HG03575 (cell line): Measurements from ENCODE around the gene PTPRG.

Experiments used
- ATAC-seq: cut with Tn5 transposase; IDR thresholded peaks from one replicate; pipeline ENCODE4 v1.9.1; 2021; ENCODE audit not compliant: unreplicated experiment, insufficient number of reproducible peaks, low FRiP score; ENCODE audit errors: extremely low read depth

The PTPRG gene

GRCh38 chr3:62178032-62178431 lies 616.7 kb downstream of the PTPRG start:
- no peak for ATAC-seq

GRCh38 chr3:62178739-62179600 lies 617.6 kb downstream of the PTPRG start:
- no peak for ATAC-seq

GRCh38 chr3:62180514-62180913 lies 619.1 kb downstream of the PTPRG start:
- no peak for ATAC-seq

GRCh38 chr3:62183087-62183486 lies 621.7 kb downstream of the PTPRG start:
- ATAC-seq, result no peak

- no peak for ATAC-seq
Observed at GRCh38 chr3:62183969-62184368, 622.6 kb downstream of the PTPRG start.

GRCh38 chr3:62184559-62184958 lies 623.2 kb downstream of the PTPRG start:
- ATAC-seq, result no peak

GRCh38 chr3:62187022-62187431 lies 625.7 kb downstream of the PTPRG start:
- no peak for ATAC-seq

- no peak for ATAC-seq
Observed at GRCh38 chr3:62188681-62189375, 627.5 kb downstream of the PTPRG start.

- ATAC-seq, result no peak
Observed at GRCh38 chr3:62189376-62189698, 628.0 kb downstream of the PTPRG start.

- ATAC-seq, result no peak
Observed at GRCh38 chr3:62192891-62193290, 631.5 kb downstream of the PTPRG start.

- ATAC-seq, result no peak
Observed at GRCh38 chr3:62193586-62194345, 632.4 kb downstream of the PTPRG start.

- ATAC-seq, result no peak
Observed at GRCh38 chr3:62197350-62198012, 636.1 kb downstream of the PTPRG start.

- no peak for ATAC-seq
Observed at GRCh38 chr3:62199126-62199525, 637.8 kb downstream of the PTPRG start.

GRCh38 chr3:62201438-62202035 lies 640.2 kb downstream of the PTPRG start:
- no peak for ATAC-seq

- ATAC-seq, result no peak
Observed at GRCh38 chr3:62203152-62203551, 641.8 kb downstream of the PTPRG start.

GRCh38 chr3:62203561-62203960 lies 642.2 kb downstream of the PTPRG start:
- no peak for ATAC-seq

- ATAC-seq, result no peak
Observed at GRCh38 chr3:62207197-62207596, 645.8 kb downstream of the PTPRG start.

GRCh38 chr3:62208385-62208784 lies 647.0 kb downstream of the PTPRG start:
- ATAC-seq, result no peak

- ATAC-seq, result no peak
Observed at GRCh38 chr3:62209101-62209500, 647.7 kb downstream of the PTPRG start.
